Activated naive CD4-positive, alpha-beta T cell treated with anti-CD3 and anti-CD28 coated beads for 36 hours (primary cell): ENCODE measurements around the gene UBL7. TPM values are rescaled to one million over a fixed set of nuclear protein-coding genes. Genes with fewer than 3 reads are reported as not detected.
"Not testable (repeated sequence)": the region's sequence is repeated elsewhere in the genome, so short reads cannot be mapped to it uniquely, and the experiment has no call there.

Source experiments
- CTCF ChIA-PET: fragments of 350-600 bp; sonication (Branson Sonifier 250); formaldehyde crosslinking; loops from one replicate; lab custom pipeline; 2021; ENCODE audit warnings: antibody characterized with exemption; lab: Charles Lee
- DNase-seq: peaks from one replicate; pipeline ENCODE4 v3.0.0-alpha.2; 2020
- H3K27ac Mint-ChIP-seq: one replicate; pipeline ENCODE4 v1.8.0; 2021; ENCODE audit warnings: mild to moderate bottlenecking, mixed read lengths
- H3K27me3 Mint-ChIP-seq: one replicate; pipeline ENCODE4 v1.8.0; 2021; ENCODE audit warnings: low read depth, mixed read lengths
- H3K36me3 Mint-ChIP-seq: one replicate; pipeline ENCODE4 v1.8.0; 2021; ENCODE audit warnings: low read depth, mixed read lengths
- H3K4me1 Mint-ChIP-seq: one replicate; pipeline ENCODE4 v1.8.0; 2021; ENCODE audit warnings: low read depth, mixed read lengths
- H3K4me3 Mint-ChIP-seq: one replicate; pipeline ENCODE4 v1.8.0; 2021; ENCODE audit warnings: mild to moderate bottlenecking, moderate library complexity, mixed read lengths
- H3K9me3 Mint-ChIP-seq: one replicate; pipeline ENCODE4 v1.8.0; 2021; ENCODE audit warnings: mixed read lengths
- intact Hi-C: fragments of 100-400 bp; cut with micrococcal nuclease; formaldehyde crosslinking; loops from one replicate; pipeline ENCODE4 v1.15.1; 2023
- total RNA-seq, 2 experiments: library from RNA; stranded (reverse); gene quantifications; one replicate each; pipeline ENCODE4 v1.2.3, GENCODE V29; 2021

UBL7 gene
- total RNA-seq, 2 experiments from 2014 or later: 43.0 to 47.0 TPM

DNA sequence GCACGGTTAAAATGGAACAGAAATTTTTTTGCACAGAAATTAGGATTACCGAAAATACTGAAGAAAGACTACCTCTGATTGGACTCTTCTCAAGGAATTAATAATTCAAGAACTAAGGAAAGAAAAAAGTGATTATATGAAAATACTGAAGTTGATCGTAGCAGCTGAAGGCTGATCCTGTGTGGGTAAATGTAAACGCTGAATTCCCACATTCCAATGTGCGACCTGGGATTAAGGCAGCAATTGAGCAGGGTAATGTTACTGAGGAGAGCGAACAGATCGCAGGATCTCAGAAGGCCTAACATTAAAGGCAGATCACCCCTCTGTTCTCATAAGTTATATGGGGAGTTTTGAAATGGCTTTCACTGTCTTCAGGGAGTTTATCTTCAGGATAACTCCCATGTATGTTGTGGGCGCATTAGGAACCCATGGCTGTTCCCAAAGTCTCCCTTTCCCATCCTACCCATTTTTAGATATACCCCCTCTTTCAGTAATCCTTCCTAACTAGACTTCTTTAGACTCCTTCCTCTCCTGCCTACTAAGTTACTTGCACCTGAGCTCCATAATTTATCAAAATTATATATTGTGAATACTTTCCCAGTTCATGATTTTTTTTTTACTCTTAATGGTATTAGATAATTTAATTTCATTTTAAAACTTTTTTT is 1.0 kb upstream of the UBL7 start:
- no peak for DNase-seq
- Mint-ChIP-seq H3K4me1 (peaks cover 43% of the 10 kb centered on the region), H3K4me3 (peak overlapping the region; percentile 94), H3K27ac (peak overlapping the region; percentile 97), H3K36me3 (peaks cover 10% of the 10 kb centered on the region), H3K9me3 (no peaks in the 10 kb centered on the region), H3K27me3 (no peaks in the 10 kb centered on the region)
- CTCF ChIA-PET: interaction anchor here (0.8 to 1.8 kb wide), 5 partner anchors 78 to 88 kb away, joined by 3 to 4 read pairs (median 4); no protein-coding TSS in a partner anchor
- intact Hi-C loops: loop anchor here (1.0 to 10.0 kb wide), 12 partner anchors 27 to 1163 kb away; partner anchors contain the start of genes ARID3B, PML, SNUPN and ULK3

DNA sequence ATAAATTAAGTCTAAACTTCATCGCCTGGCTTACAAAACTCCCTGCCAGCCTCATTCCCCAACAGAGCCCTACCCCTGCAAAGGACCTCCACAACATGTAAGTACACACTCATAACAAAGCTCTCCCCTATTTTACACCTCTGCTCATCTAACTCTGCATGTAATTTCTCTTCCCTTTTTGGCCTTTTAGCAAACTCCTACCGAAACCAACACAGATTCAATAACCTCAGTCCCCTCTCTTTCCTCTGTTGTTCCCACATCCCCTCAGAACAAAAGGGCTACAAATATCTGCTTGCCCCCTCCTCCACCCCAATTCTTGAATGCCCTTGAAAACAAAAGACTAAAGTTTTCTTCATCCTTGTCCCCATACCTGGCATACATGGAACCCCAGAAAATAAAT is 662 bp downstream of the UBL7 start:
- no peak for DNase-seq
- Mint-ChIP-seq H3K27ac (peak overlapping the region; percentile 97), H3K4me1 (peaks cover 46% of the 10 kb centered on the region), H3K9me3 (no peaks in the 10 kb centered on the region), H3K4me3 (peak overlapping the region; percentile 94), H3K27me3 (no peaks in the 10 kb centered on the region), H3K36me3 (peaks cover 7% of the 10 kb centered on the region)
- intact Hi-C loops: loop anchor here (2.0 to 10.0 kb wide), 3 partner anchors 29 to 465 kb away; partner anchors contain the start of genes PML and ULK3
- CTCF ChIA-PET: interaction anchor here (1.2 to 1.4 kb wide), 3 partner anchors 21 to 85 kb away, joined by 3 to 8 read pairs (median 3); no protein-coding TSS in a partner anchor

DNA sequence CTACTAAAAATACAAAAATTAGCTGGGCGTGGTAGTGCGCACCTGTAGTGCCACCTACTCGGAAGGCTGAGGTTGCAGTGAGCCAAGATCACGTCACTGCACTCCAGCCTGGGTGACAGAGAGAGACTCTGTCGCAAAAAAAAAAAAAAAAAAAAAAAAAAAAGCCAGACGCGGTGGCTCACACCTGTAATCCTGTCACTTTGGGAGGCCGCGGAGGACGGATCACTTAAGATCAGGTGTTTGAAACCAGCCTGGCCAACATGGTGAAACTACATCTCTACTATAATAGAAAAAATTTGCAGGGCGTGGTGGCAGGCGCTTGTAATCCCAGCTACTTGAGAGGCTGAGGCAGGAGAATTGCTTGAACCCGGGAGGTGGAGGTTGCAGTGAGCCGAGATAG is 1.2 kb downstream of the UBL7 start:
- H3K9me3 Mint-ChIP-seq, H3K4me3 Mint-ChIP-seq, H3K27ac Mint-ChIP-seq, H3K36me3 Mint-ChIP-seq, H3K27me3 Mint-ChIP-seq, DNase-seq, CTCF ChIA-PET: not testable (repeated sequence)
- peaks cover 41% of the 10 kb centered on the region for H3K4me1 Mint-ChIP-seq
- intact Hi-C loops: loop anchor here (2.0 to 10.0 kb wide), 3 partner anchors 29 to 465 kb away; partner anchors contain the start of genes PML and ULK3

DNA sequence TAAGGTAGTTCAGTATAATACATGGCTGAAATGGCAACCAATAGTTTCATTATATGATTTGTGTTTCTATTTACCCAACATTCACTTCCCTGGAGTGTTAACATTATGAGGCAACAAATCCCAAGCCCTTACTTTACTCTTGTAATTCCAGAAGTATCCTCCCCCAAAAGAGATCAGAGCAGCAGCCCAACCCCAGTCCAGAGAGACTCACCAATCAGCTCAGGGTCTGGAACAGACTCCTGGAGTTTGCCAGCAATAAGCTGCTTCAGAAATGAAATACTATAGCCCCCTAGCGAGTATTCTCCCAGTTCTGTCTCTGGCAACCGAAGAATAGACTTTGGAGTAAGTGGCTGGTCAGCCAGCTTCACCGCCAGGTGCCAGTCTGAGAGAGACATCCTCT is 2.5 kb downstream of the UBL7 start:
- H3K4me3 Mint-ChIP-seq: no peak overlapping the region
- no peak for DNase-seq
- H3K27me3 Mint-ChIP-seq: no peaks in the 10 kb centered on the region
- CTCF ChIA-PET: interaction anchor here (0.7 to 0.8 kb wide), 2 partner anchors 77 to 173 kb away, joined by 3 to 4 read pairs; no protein-coding TSS in a partner anchor
- peaks cover 34% of the 10 kb centered on the region for H3K4me1 Mint-ChIP-seq
- H3K9me3 Mint-ChIP-seq: no peaks in the 10 kb centered on the region
- H3K36me3 Mint-ChIP-seq: peaks cover 10% of the 10 kb centered on the region
- intact Hi-C loops: no loop called here
- H3K27ac Mint-ChIP-seq: no peak overlapping the region

DNA sequence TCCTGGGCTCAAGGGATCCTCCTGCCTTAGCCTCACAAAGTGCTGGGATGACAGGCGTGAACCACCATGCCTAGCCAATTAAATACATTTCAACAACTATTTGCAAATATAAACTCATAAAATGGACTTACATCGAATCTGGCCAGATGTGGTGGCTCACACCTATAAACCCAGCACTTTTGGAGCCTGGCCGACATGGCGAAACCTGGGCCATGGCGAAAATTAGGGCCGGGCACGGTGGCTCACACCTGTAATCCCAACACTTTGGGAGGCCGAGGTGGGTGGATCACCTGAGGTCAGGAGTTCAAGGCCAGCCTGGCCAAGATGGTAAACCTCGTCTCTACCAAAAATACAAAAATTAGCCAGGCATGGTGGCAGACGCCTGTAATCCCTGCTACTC is 3.9 kb downstream of the UBL7 start:
- CTCF ChIA-PET: interaction anchor here (0.6 to 1.1 kb wide), 4 partner anchors 21 to 444 kb away, joined by 3 read pairs; no protein-coding TSS in a partner anchor
- H3K36me3 Mint-ChIP-seq, H3K27ac Mint-ChIP-seq, H3K27me3 Mint-ChIP-seq, DNase-seq, H3K4me3 Mint-ChIP-seq, intact Hi-C loops, H3K9me3 Mint-ChIP-seq: not testable (repeated sequence)
- H3K4me1 Mint-ChIP-seq: peaks cover 23% of the 10 kb centered on the region

DNA sequence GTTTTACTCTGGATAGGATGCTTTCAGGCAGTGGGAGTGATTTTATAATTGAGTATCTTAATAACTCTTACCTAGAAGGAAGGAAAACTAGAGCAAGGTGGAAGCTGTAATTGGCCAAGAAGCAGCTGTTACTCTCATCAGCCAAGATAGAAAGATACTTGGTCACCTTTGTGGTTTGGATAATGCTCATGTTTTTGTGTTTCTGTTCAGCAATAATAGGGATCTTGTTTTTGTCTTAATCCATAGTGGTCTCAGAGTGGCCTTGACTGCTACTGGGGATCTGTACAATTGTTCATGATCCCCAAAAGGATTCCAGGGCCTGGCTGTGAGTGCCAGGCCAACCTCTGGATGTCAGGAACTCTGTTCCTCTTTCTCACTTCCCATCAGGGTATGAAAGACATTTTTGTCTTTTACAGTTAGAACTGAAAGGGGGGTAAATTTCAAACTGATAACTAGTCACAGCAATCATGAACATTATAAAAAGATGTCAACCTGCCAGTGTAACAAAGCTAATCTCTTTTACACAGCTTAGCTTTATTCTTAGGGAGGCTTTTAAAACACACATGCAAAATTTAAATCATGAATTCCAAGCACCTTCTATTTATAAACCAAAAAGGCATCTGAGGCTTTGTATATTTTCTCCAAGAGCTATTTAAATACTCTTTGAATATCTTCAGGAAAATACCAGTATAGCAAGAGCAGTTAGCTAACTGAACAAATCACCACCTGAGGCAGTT is 6.0 kb downstream of the UBL7 start:
- CTCF ChIA-PET: interaction anchor here (1.4 kb wide), 1 partner anchor 15 kb away, joined by 5 read pairs; no protein-coding TSS in a partner anchor
- intact Hi-C loops: no loop called here
- Mint-ChIP-seq H3K27me3 (no peaks in the 10 kb centered on the region), H3K36me3 (peaks cover 18% of the 10 kb centered on the region), H3K4me3 (no peak overlapping the region), H3K27ac (no peak overlapping the region), H3K9me3 (no peaks in the 10 kb centered on the region), H3K4me1 (peaks cover 13% of the 10 kb centered on the region)
- no peak for DNase-seq

DNA sequence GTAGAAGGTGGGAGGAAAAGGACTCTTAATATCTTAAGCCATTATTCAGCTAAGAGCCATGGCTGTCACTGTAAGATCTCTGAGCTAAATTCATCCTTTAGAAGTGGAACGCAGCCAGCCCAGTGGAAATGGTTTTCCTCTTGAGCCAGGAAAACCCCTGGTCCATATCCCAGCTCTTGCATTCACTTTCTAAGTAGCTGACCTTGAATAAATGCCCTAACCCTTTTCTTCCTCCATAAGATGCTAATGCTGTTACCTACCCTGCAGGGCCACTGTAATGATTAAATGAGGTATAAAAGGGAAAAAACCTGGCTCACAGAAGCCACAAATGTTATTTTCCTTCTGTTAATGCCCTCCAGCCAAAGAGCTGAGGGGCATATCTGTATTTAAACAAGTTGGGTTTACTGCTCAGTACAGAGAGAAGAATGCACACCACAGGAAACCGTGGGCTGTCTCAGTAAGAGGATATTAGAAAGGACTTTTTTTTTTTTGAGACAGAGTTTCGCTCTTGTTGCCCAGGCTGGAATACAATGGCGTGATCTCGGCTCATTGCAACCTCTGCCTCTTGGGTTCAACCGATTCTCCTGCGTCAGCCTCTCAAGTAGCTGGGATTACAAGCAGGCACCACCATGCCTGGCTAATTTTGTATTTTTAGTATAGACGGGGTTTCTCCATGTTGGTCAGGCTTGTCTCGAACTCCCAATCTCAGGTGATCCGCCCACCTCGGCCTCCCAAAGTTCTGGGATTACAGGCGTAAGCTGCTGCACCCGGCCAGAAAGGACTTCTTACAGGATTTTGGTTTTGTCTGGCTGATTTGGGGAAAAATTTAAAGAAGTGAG is 6.8 kb downstream of the UBL7 start:
- H3K9me3 Mint-ChIP-seq: no peaks in the 10 kb centered on the region
- H3K27me3 Mint-ChIP-seq: no peaks in the 10 kb centered on the region
- intact Hi-C loops: no loop called here
- H3K4me1 Mint-ChIP-seq: peaks cover 13% of the 10 kb centered on the region
- no peak overlapping the region for H3K4me3 Mint-ChIP-seq
- CTCF ChIA-PET: interaction anchor here (1.0 to 1.4 kb wide), 2 partner anchors 15 to 72 kb away, joined by 3 to 5 read pairs; no protein-coding TSS in a partner anchor
- no peak overlapping the region for H3K27ac Mint-ChIP-seq
- DNase-seq: no peak
- peaks cover 23% of the 10 kb centered on the region for H3K36me3 Mint-ChIP-seq

DNA sequence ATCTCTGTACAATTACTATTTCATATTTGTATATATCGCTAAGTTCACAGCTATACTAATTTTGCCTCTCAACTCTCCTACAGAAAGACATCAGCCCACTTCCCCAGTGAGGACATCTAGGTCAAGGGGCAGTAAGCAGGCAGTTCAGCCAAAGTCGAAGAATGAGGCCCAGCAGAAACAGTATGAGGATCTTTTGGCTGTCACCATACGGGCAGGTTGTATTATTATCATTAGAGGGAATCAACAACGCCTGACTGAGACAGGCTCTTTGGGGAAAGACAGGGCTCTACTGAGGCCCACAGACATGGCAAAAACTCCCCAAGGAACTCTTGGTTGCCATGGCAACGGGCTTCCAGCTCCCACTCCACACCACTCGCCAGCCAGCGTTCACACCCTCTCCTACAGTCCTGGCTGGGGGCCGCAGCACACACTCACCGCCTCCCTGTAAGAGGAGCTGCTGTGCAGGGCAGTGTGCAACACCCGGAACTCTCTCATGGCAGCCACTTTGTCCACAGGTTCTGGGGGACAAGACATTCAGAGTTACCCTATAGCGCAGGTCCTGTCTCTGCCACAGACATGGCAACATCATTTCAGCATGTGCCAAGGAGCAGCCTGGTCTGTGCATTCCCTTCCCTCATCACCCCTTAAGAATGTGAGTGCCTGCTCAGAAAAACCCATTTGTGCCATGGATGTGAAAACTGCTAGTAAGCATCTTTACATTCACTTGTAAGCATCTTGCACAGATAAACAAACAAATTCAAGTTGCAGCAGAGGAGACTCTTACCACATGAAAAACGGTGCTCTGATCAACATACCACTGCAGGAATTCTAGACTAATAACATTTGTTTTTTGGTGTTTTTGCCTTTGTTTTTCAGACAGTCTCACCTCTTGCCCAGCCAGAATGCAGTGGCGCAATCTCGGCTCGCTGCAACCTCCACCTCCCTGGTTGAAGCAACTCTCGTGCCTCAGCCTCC is 8.8 kb downstream of the UBL7 start:
- H3K27me3 Mint-ChIP-seq: no peaks in the 10 kb centered on the region
- DNase-seq: no peak
- H3K36me3 Mint-ChIP-seq: peaks cover 30% of the 10 kb centered on the region
- H3K4me3 Mint-ChIP-seq: no peak overlapping the region
- intact Hi-C loops: no loop called here
- H3K27ac Mint-ChIP-seq: no peak overlapping the region
- H3K9me3 Mint-ChIP-seq: no peaks in the 10 kb centered on the region
- peaks cover 9% of the 10 kb centered on the region for H3K4me1 Mint-ChIP-seq
- CTCF ChIA-PET: interaction anchor here (0.6 kb wide), 2 partner anchors 21 to 76 kb away, joined by 3 read pairs; no protein-coding TSS in a partner anchor

DNA sequence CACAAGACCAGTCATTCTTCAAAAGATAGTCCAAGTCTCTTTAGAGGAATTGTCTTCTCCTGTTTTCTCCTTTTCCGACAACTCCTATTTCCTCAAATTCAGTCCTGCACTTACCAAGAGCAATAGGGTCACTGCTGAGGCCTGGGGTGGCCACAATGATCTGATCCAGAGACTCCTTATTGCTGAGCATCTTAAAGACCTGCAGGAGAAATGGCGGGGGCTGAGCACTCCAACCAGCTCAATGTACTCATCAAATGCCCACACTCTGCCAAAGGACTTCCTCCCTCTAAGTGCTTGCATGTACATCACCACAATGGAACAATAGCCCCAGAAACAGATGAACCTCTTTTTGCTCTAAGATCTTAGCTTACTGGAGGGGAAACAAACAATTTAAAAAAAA is 9.6 kb downstream of the UBL7 start:
- Mint-ChIP-seq H3K4me1 (peaks cover 7% of the 10 kb centered on the region), H3K27me3 (no peaks in the 10 kb centered on the region), H3K4me3 (no peak overlapping the region), H3K36me3 (peaks cover 28% of the 10 kb centered on the region), H3K9me3 (no peaks in the 10 kb centered on the region), H3K27ac (no peak overlapping the region)
- DNase-seq: no peak
- CTCF ChIA-PET: interaction anchor here (0.6 kb wide), 1 partner anchor 76 kb away, joined by 3 read pairs; no protein-coding TSS in a partner anchor
- intact Hi-C loops: no loop called here

DNA sequence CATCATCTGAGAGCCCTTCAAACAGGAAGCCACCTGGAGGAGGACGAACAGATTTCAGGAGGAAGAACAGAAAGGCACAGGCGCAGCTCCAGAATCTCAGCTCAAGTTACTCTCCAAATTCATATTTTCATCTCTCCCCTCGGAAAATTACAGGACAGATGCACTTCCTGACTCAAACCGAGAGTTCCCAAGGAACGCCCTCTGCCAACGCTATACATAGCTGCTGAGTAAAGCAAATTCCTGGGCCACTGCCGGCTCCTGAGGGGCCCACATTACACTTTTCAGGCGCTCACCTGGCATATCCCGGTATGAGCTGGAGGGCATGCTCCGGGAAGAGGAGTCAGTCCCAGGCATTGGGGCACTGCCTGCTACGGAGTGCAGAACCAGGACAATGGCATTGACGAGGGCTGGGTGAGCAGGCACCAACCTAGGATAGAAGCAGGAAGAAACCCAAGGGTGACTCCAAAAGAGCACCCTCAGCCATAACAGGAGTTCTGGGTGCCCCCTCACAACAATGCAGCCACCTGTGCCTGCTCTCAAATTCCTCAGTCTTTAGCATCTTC is 11.2 kb downstream of the UBL7 start:
- H3K4me1 Mint-ChIP-seq: peaks cover 4% of the 10 kb centered on the region
- no peak overlapping the region for H3K4me3 Mint-ChIP-seq
- H3K27ac Mint-ChIP-seq: no peak overlapping the region
- H3K9me3 Mint-ChIP-seq: no peaks in the 10 kb centered on the region
- CTCF ChIA-PET: interaction anchor here (3.6 to 17.3 kb wide), 2 partner anchors 11 to 69 kb away, joined by 11 to 399 read pairs; no protein-coding TSS in a partner anchor
- peaks cover 26% of the 10 kb centered on the region for H3K36me3 Mint-ChIP-seq
- DNase-seq: no peak
- intact Hi-C loops: no loop called here
- no peaks in the 10 kb centered on the region for H3K27me3 Mint-ChIP-seq
